ENCODE results near the gene TMX1.
A peak's percentile ranks its signal among the peaks of the same experiment; 100 is the strongest.

The TMX1 gene

GRCh38 chr14:51239813-51240803, at the start of gene TMX1:
Gene TMX1, plus strand, starts transcription at chr14:51240247. Its CDS starts 46 bp downstream, at chr14:51240293.
- H3K9ac ChIP-seq (ENCODE audit: low read depth, low read length): peak within 1 kb of the TSS; percentile 97
- H3K4me3 ChIP-seq (ENCODE audit: low read length): peak within 1 kb of the TSS; percentile 92
- peaks cover 15% of the 10 kb centered on the region for H3K36me3 ChIP-seq (ENCODE audit: insufficient read depth, low read depth, low read length)
- peak within 1 kb of the TSS; percentile 81 for H3K27ac ChIP-seq (ENCODE audit: low read length)
- peaks cover 21% of the 10 kb centered on the region for H3K4me1 ChIP-seq (ENCODE audit: insufficient read depth, low read length)
- no peaks in the 10 kb centered on the region for H3K27me3 ChIP-seq (ENCODE audit: insufficient read depth, low read length)
- H3K9me3 ChIP-seq (ENCODE audit: insufficient read depth, low read depth, low read length): no peaks in the 10 kb centered on the region

- peaks cover 3% of the 10 kb centered on the region; the same call in 1 of the 2 replicates for H3K4me1 ChIP-seq (ENCODE audit: insufficient read depth, low read length)
- no peak overlapping the region for H3K27ac ChIP-seq (ENCODE audit: low read length)
- no peaks in the 10 kb centered on the region for H3K36me3 ChIP-seq (ENCODE audit: insufficient read depth, low read depth, low read length)
- no peak overlapping the region for H3K4me3 ChIP-seq (ENCODE audit: low read length)
- H3K27me3 ChIP-seq (ENCODE audit: insufficient read depth, low read length): no peaks in the 10 kb centered on the region
- no peak overlapping the region for H3K9ac ChIP-seq (ENCODE audit: low read depth, low read length)
- no peaks in the 10 kb centered on the region for H3K9me3 ChIP-seq (ENCODE audit: insufficient read depth, low read depth, low read length)
Observed at GRCh38 chr14:51201890-51202289, 38.2 kb upstream of the TMX1 start.

- no peak overlapping the region for H3K4me3 ChIP-seq (ENCODE audit: low read length)
- no peaks in the 10 kb centered on the region for H3K36me3 ChIP-seq (ENCODE audit: insufficient read depth, low read depth, low read length)
- H3K27me3 ChIP-seq (ENCODE audit: insufficient read depth, low read length): no peaks in the 10 kb centered on the region
- H3K9me3 ChIP-seq (ENCODE audit: insufficient read depth, low read depth, low read length): no peaks in the 10 kb centered on the region
- H3K27ac ChIP-seq (ENCODE audit: low read length): no peak overlapping the region
- no peak overlapping the region for H3K9ac ChIP-seq (ENCODE audit: low read depth, low read length)
- H3K4me1 ChIP-seq (ENCODE audit: insufficient read depth, low read length): peaks cover 3% of the 10 kb centered on the region; the same call in 1 of the 2 replicates
Observed at GRCh38 chr14:51202914-51203665, 37.0 kb upstream of the TMX1 start.

- Histone ChIP-seq H3K27ac (ENCODE audit: low read length) (no peak overlapping the region), H3K27me3 (ENCODE audit: insufficient read depth, low read length) (no peaks in the 10 kb centered on the region), H3K4me1 (ENCODE audit: insufficient read depth, low read length) (peaks cover 3% of the 10 kb centered on the region; the same call in 1 of the 2 replicates), H3K36me3 (ENCODE audit: insufficient read depth, low read depth, low read length) (no peaks in the 10 kb centered on the region), H3K9me3 (ENCODE audit: insufficient read depth, low read depth, low read length) (no peaks in the 10 kb centered on the region), H3K4me3 (ENCODE audit: low read length) (no peak overlapping the region), H3K9ac (ENCODE audit: low read depth, low read length) (no peak overlapping the region)
Observed at GRCh38 chr14:51203881-51204280, 36.2 kb upstream of the TMX1 start.

- no peaks in the 10 kb centered on the region for H3K27me3 ChIP-seq (ENCODE audit: insufficient read depth, low read length)
- H3K27ac ChIP-seq (ENCODE audit: low read length): no peak overlapping the region
- H3K9ac ChIP-seq (ENCODE audit: low read depth, low read length): no peak overlapping the region
- H3K4me1 ChIP-seq (ENCODE audit: insufficient read depth, low read length): peaks cover 3% of the 10 kb centered on the region; the same call in 1 of the 2 replicates
- H3K4me3 ChIP-seq (ENCODE audit: low read length): no peak overlapping the region
- H3K9me3 ChIP-seq (ENCODE audit: insufficient read depth, low read depth, low read length): no peaks in the 10 kb centered on the region
- no peaks in the 10 kb centered on the region for H3K36me3 ChIP-seq (ENCODE audit: insufficient read depth, low read depth, low read length)
Observed at GRCh38 chr14:51205486-51205885, 34.6 kb upstream of the TMX1 start.

- Histone ChIP-seq H3K4me3 (ENCODE audit: low read length) (no peak overlapping the region), H3K9me3 (ENCODE audit: insufficient read depth, low read depth, low read length) (no peaks in the 10 kb centered on the region), H3K4me1 (ENCODE audit: insufficient read depth, low read length) (peaks cover 3% of the 10 kb centered on the region; the same call in 1 of the 2 replicates), H3K27me3 (ENCODE audit: insufficient read depth, low read length) (no peaks in the 10 kb centered on the region), H3K36me3 (ENCODE audit: insufficient read depth, low read depth, low read length) (no peaks in the 10 kb centered on the region), H3K9ac (ENCODE audit: low read depth, low read length) (no peak overlapping the region), H3K27ac (ENCODE audit: low read length) (no peak overlapping the region)
Observed at GRCh38 chr14:51206462-51206861, 33.6 kb upstream of the TMX1 start.

GRCh38 chr14:51207621-51208020, 32.4 kb upstream of the TMX1 start:
- no peak overlapping the region for H3K27ac ChIP-seq (ENCODE audit: low read length)
- no peaks in the 10 kb centered on the region for H3K9me3 ChIP-seq (ENCODE audit: insufficient read depth, low read depth, low read length)
- no peaks in the 10 kb centered on the region for H3K36me3 ChIP-seq (ENCODE audit: insufficient read depth, low read depth, low read length)

GRCh38 chr14:51208982-51209381, 31.1 kb upstream of the TMX1 start:
- Histone ChIP-seq H3K27ac (ENCODE audit: low read length) (no peak overlapping the region), H3K9me3 (ENCODE audit: insufficient read depth, low read depth, low read length) (no peaks in the 10 kb centered on the region), H3K36me3 (ENCODE audit: insufficient read depth, low read depth, low read length) (no peaks in the 10 kb centered on the region), H3K27me3 (ENCODE audit: insufficient read depth, low read length) (no peaks in the 10 kb centered on the region), H3K4me3 (ENCODE audit: low read length) (no peak overlapping the region), H3K4me1 (ENCODE audit: insufficient read depth, low read length) (peaks cover 3% of the 10 kb centered on the region; the same call in 1 of the 2 replicates), H3K9ac (ENCODE audit: low read depth, low read length) (no peak overlapping the region)

More at GRCh38 chr14:51207621-51208020, 32.4 kb upstream of the TMX1 start:
- Histone ChIP-seq H3K4me1 (ENCODE audit: insufficient read depth, low read length) (peaks cover 3% of the 10 kb centered on the region; the same call in 1 of the 2 replicates), H3K4me3 (ENCODE audit: low read length) (no peak overlapping the region), H3K27me3 (ENCODE audit: insufficient read depth, low read length) (no peaks in the 10 kb centered on the region), H3K9ac (ENCODE audit: low read depth, low read length) (no peak overlapping the region)

- Histone ChIP-seq H3K27ac (ENCODE audit: low read length) (no peak overlapping the region), H3K27me3 (ENCODE audit: insufficient read depth, low read length) (no peaks in the 10 kb centered on the region), H3K4me3 (ENCODE audit: low read length) (no peak overlapping the region), H3K9me3 (ENCODE audit: insufficient read depth, low read depth, low read length) (no peaks in the 10 kb centered on the region), H3K9ac (ENCODE audit: low read depth, low read length) (no peak overlapping the region), H3K36me3 (ENCODE audit: insufficient read depth, low read depth, low read length) (no peaks in the 10 kb centered on the region), H3K4me1 (ENCODE audit: insufficient read depth, low read length) (peaks cover 3% of the 10 kb centered on the region; the same call in 1 of the 2 replicates)
Observed at GRCh38 chr14:51209457-51209856, 30.6 kb upstream of the TMX1 start.

GRCh38 chr14:51210594-51210993, 29.5 kb upstream of the TMX1 start:
- Histone ChIP-seq H3K36me3 (ENCODE audit: insufficient read depth, low read depth, low read length) (no peaks in the 10 kb centered on the region), H3K27me3 (ENCODE audit: insufficient read depth, low read length) (no peaks in the 10 kb centered on the region), H3K4me1 (ENCODE audit: insufficient read depth, low read length) (peaks cover 3% of the 10 kb centered on the region; the same call in 1 of the 2 replicates), H3K4me3 (ENCODE audit: low read length) (no peak overlapping the region), H3K9me3 (ENCODE audit: insufficient read depth, low read depth, low read length) (no peaks in the 10 kb centered on the region), H3K9ac (ENCODE audit: low read depth, low read length) (no peak overlapping the region), H3K27ac (ENCODE audit: low read length) (no peak overlapping the region)

GRCh38 chr14:51211149-51211548, 28.9 kb upstream of the TMX1 start:
- Histone ChIP-seq H3K9ac (ENCODE audit: low read depth, low read length) (no peak overlapping the region), H3K36me3 (ENCODE audit: insufficient read depth, low read depth, low read length) (no peaks in the 10 kb centered on the region), H3K27me3 (ENCODE audit: insufficient read depth, low read length) (no peaks in the 10 kb centered on the region), H3K27ac (ENCODE audit: low read length) (no peak overlapping the region), H3K4me3 (ENCODE audit: low read length) (no peak overlapping the region), H3K9me3 (ENCODE audit: insufficient read depth, low read depth, low read length) (no peaks in the 10 kb centered on the region), H3K4me1 (ENCODE audit: insufficient read depth, low read length) (peaks cover 3% of the 10 kb centered on the region; the same call in 1 of the 2 replicates)

Measured in iPS-20b (cell line).